HL-60 (cell line): ENCODE measurements around the gene HS6ST2.

ENCODE experiments used
- GABPA ChIP-seq: IDR thresholded peaks from 2 replicates; pipeline ENCODE4 v1.6.1; 2012; ENCODE audit warnings: low read depth
- POLR2AphosphoS5 ChIP-seq: IDR thresholded peaks from 2 replicates; pipeline ENCODE4 v1.6.1; 2012; ENCODE audit warnings: low read depth
- TF ChIP-seq, protein P1 (sequence below): IDR thresholded peaks from one replicate; pipeline ENCODE4 v1.5.1; 2011; ENCODE audit warnings: low read length, control low read depth, inconsistent platforms; ENCODE audit not compliant: insufficient read depth
- TF ChIP-seq, protein P2 (sequence below): IDR thresholded peaks from 2 replicates; pipeline ENCODE4 v1.6.1; 2012; ENCODE audit warnings: low read depth; ENCODE audit not compliant: insufficient replicate concordance

DNA sequence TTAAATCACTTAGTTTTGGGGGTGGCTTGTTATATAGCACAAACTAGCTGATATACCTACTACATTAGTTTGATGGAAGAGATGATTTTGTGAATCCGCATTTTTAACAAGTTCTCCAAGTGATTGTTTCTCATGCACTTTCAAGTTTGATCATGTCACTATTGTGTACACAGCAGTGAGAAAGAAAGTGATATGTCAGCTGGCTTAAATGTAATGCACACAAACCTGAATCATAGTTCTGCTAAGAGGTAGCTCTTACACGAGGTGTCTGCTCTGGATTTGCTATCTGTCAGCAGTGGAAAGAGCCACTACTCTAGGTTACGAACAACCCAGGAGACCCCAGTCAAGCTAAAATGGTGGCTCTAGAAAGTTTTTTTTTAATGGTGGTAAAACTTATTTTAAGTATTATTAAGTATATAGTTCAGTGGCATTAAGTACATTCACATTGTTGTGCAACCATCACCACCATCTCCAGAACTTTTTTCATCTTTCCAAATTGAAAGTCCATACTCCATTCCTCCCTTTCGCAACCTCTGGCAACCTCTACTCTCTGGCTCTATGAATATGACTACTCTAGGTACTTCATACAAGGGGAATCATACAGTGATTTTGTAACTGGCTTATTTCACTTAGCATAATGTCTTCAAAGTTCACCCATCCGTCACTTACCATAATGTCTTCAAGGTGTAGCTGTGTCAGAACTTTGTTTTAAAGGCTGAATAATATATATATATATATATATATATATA, 147.3 kb downstream of the HS6ST2 start:
- TF ChIP-seq, protein P1, sequence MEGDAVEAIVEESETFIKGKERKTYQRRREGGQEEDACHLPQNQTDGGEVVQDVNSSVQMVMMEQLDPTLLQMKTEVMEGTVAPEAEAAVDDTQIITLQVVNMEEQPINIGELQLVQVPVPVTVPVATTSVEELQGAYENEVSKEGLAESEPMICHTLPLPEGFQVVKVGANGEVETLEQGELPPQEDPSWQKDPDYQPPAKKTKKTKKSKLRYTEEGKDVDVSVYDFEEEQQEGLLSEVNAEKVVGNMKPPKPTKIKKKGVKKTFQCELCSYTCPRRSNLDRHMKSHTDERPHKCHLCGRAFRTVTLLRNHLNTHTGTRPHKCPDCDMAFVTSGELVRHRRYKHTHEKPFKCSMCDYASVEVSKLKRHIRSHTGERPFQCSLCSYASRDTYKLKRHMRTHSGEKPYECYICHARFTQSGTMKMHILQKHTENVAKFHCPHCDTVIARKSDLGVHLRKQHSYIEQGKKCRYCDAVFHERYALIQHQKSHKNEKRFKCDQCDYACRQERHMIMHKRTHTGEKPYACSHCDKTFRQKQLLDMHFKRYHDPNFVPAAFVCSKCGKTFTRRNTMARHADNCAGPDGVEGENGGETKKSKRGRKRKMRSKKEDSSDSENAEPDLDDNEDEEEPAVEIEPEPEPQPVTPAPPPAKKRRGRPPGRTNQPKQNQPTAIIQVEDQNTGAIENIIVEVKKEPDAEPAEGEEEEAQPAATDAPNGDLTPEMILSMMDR: no peak
- no peak for TF ChIP-seq POLR2AphosphoS5
- TF ChIP-seq, protein P2, sequence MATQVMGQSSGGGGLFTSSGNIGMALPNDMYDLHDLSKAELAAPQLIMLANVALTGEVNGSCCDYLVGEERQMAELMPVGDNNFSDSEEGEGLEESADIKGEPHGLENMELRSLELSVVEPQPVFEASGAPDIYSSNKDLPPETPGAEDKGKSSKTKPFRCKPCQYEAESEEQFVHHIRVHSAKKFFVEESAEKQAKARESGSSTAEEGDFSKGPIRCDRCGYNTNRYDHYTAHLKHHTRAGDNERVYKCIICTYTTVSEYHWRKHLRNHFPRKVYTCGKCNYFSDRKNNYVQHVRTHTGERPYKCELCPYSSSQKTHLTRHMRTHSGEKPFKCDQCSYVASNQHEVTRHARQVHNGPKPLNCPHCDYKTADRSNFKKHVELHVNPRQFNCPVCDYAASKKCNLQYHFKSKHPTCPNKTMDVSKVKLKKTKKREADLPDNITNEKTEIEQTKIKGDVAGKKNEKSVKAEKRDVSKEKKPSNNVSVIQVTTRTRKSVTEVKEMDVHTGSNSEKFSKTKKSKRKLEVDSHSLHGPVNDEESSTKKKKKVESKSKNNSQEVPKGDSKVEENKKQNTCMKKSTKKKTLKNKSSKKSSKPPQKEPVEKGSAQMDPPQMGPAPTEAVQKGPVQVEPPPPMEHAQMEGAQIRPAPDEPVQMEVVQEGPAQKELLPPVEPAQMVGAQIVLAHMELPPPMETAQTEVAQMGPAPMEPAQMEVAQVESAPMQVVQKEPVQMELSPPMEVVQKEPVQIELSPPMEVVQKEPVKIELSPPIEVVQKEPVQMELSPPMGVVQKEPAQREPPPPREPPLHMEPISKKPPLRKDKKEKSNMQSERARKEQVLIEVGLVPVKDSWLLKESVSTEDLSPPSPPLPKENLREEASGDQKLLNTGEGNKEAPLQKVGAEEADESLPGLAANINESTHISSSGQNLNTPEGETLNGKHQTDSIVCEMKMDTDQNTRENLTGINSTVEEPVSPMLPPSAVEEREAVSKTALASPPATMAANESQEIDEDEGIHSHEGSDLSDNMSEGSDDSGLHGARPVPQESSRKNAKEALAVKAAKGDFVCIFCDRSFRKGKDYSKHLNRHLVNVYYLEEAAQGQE: no peak
- TF ChIP-seq GABPA: no peak
